ENCODE data around the gene PLCL1.
A peak's percentile ranks its signal among the peaks of the same experiment; 100 is the strongest.

PLCL1 gene

GRCh38 chr2:197857476-197858107 is 53.2 kb downstream of the PLCL1 start:
- DNase-seq (ENCODE audit: low read depth) = no peak

- no peak for DNase-seq (ENCODE audit: low read depth)
These were observed 54.3 kb downstream of the PLCL1 start for GRCh38 chr2:197858607-197859140.

DNA sequence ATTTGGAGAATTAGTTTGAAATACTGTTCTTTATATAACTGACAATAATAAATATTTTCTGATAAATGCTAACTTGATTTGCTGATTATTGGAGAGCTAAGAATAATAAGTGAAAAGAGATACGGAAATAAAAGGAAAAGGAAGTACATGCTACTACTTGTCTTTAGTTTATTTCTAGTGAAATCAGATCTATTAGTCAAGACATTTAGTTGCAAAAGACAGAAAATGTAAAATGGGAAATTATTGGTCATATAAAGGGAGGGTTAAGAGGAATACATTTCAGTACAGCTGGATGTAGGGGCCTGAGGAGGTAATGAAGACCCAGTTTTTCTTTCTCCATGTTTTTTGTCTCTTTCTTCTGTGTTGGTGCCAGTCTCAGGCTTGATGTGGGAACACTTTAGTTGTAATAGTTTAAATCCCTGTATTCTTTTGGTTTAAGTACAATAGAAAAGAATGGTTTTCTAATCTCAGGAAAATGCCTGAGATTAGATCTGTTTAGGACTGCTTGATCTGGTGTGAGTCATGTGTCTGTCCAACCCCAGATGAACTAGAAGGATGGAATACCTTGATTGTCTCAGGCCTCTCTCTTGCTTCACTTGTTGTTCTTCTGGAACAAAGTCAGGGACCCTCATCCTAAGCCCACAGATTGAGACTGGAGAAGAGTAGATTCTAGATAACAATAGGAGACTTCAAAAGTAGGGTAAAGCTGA is 58.0 kb downstream of the PLCL1 start:
- no peak for DNase-seq (ENCODE audit: low read depth)

GRCh38 chr2:197863744-197864143 is 59.4 kb downstream of the PLCL1 start:
- DNase-seq (ENCODE audit: low read depth) = no peak

DNA sequence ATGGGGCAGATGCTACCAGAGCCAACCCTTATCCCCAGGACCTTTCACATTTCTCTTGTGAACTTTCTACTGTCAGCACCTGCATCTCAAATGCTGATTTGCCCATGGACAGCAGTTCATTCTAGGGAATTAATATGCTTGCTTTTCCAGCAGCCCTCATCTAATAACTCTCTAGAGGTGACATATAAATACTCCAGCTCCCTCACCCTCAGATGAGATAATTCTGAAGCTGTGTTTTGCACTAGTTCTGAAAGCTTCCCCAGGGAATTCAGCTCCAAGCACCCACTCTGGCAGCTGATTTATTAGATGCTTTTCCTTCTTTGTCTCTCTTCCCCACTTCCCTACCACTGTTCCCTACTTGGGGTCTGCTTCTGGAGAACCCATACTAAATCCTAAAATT is 62.1 kb downstream of the PLCL1 start:
- DNase-seq (ENCODE audit: low read depth) = no peak

- no peak for DNase-seq (ENCODE audit: low read depth)
These were observed 62.6 kb downstream of the PLCL1 start for GRCh38 chr2:197867033-197867432.

GRCh38 chr2:197867624-197868023 is 63.2 kb downstream of the PLCL1 start:
- no peak for DNase-seq (ENCODE audit: low read depth)

GRCh38 chr2:197868206-197868605 is 63.8 kb downstream of the PLCL1 start:
- no peak for DNase-seq (ENCODE audit: low read depth)

GRCh38 chr2:197869041-197869440 is 64.6 kb downstream of the PLCL1 start:
- no peak for DNase-seq (ENCODE audit: low read depth)

DNA sequence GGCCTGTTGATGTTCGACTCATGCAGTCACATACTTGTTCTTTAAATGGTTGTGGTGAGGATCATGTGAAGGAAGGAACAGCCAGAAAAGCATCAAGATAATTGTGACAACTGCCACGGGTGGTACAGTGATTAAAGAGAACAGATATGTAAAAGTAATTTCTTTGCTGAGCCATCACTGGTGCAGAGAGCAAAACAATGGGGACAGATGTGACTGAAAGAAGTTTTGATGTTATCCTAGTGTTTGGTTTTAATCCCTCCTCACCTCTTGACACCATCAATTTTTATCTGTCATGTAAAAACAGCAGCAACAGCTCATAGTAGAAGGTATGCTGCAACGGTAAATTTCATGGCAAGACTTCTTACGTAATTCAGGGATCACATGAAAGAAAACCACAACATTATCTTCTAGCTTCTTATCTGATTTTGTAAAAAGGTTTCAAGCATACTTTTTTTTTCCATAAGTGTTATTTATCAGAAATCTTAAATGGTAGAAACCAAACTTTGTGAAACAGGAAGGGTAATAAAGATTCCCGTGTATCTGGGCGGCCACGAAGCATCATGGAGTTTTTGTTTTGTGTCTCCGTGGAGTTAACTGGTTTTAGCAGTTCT is 65.2 kb downstream of the PLCL1 start:
- no peak for DNase-seq (ENCODE audit: low read depth)

DNA sequence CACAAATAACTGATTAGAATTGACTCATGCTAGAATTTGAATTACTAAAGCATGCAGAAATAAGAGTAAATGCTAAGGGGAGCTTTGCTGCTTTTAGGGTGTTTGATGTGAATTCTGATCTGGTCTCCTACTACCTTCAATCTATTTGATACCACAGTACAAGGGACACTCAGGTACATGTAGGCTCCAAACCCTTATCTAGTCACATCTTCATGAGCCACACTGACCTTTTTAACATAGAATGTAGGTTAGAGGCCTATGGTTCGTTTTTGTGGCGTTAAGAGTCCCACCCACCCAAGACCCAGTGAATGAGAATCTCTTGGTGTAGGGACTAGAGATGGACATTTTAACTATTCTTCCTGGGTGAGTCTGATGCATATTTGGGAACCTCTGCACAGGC is 65.7 kb downstream of the PLCL1 start:
- DNase-seq (ENCODE audit: low read depth) = no peak

DNA sequence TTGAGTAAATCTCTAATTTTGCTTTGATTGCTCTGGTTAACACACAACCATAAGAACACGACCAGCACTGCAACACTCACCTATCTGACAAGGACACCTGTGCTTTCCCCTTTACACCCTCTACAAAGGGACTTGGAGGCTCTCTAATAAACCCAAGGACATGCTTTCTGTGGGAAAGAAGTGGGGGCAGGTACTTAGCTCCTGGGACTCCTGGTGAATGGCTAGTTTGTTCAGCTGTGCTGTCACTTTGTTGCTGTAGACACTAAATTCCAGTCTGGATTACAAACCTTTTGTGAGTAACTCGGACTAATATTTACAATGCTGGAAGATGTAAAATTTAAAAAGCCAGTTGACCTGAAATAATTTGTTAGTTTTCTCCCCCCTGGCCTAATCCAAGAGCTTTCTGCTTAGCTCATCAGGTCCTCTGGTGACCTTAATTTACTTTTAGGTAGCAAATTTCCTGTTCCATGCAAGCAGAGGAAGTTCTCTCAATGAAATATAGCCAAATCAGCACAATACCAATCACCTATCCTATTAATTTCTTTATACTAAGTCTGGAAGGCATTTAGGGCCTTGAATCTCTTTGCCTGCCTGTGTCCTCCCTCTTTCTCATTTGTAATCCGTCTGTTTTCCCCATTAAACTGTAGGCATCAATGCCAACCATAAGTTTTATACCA is 67.5 kb downstream of the PLCL1 start:
- no peak for DNase-seq (ENCODE audit: low read depth)

DNA sequence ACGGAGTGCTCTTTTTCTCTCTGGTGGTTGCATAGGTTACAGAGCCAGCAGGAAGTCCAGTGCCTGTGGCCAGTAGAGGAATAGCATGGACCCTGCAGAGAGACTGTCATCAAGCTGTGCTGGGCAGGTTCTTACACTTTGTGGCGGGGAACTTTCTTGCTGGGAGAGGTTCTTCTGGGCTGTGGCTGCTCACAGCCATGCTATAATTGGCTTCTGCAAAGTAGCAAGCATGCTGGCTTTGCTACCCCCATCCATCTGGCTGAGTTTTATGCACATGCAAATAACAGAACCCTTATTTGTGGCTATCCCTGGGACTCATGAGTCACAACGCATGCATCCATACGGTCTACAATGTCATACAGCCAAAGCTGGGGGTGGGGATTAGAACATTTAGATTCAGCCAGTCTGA is 68.9 kb downstream of the PLCL1 start:
- DNase-seq (ENCODE audit: low read depth) = peak; percentile 51

DNA sequence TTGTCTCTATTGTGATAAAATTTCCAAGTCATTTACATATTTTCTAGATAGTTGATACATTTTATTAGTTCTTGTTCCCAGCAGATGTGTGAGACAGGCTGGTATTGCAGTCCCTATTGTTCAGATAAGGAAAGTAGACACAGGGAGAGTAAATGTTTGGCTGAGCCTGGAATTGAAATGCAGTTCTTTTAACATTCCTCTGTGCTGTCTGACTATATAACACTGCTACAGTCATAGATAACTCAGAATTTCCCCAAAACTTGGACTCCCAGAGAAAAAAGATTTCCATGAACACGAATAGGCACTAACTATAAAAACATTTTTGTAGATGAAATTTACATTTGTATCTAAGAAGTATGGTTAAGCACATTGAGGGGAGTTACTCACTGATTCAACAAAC is 71.4 kb downstream of the PLCL1 start:
- no peak for DNase-seq (ENCODE audit: low read depth)

DNA sequence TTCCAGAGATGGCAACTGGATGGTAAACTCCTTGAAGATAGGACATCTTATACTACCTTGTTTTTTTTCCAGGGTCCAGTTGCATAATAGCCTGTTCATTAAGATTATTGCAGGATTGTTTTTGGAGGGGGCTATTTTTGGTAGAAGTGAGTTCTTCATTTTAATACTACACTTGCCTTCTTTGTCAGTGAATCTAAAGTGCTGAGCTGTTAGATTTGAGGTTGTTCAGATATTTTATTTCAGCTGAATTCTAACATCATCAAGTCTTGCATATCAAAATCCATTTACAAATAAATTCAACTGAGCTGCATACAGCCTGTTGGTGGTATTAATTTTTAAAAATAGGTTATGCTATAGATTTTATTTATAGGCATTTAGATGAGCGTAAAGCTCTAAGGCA is 72.1 kb downstream of the PLCL1 start:
- no peak for DNase-seq (ENCODE audit: low read depth)

DNA sequence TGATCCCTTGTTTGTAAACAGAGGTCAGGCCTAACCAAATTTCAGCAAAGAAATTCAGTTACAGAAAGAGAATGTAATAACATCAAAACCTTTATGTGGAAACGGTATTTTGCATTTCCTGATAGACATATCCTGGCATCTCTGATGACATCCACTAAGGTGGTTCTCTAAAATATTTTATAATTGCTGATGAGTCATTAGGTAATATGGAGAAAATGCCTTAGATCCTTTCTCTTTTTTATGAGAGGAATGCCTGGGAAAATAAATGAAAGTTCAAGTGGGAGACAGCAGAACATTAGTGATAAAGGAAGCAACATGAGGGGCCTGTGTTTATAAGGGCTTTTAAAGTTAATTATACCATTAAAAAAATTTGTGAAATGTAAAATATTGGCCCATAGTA is 72.6 kb downstream of the PLCL1 start:
- no peak for DNase-seq (ENCODE audit: low read depth)

- no peak for DNase-seq (ENCODE audit: low read depth)
These were observed 74.4 kb downstream of the PLCL1 start for GRCh38 chr2:197878792-197879191.

DNA sequence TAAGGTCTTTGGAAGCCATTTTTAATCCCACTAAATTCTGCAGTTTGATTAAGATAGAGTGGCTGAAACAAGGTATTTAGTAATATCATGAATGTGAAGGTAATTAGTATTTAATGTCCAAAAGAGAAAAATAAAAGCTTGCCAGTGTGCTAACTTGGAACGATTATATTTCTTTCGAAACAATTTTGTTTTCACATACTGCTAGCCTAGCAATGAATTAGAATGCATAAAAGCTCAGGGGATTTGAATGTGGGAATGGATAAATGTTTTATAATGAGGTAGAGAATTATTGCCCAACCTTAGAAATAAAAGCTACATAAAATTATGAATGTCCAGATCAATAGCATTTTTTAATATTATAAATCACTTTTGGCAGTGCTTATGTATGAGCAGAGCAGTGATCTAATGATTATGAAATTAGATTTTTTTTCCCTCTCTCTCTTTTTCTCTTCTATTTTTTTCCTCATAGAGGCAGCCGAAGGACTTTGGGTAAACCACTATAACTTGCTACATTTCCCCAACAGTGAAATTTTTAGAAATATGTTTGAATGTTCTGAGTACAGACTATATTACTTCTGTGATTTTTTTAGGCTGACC is 75.5 kb downstream of the PLCL1 start:
- no peak for DNase-seq (ENCODE audit: low read depth)

GRCh38 chr2:197883354-197884032 is 79.1 kb downstream of the PLCL1 start:
- DNase-seq (ENCODE audit: low read depth) = no peak

DNA sequence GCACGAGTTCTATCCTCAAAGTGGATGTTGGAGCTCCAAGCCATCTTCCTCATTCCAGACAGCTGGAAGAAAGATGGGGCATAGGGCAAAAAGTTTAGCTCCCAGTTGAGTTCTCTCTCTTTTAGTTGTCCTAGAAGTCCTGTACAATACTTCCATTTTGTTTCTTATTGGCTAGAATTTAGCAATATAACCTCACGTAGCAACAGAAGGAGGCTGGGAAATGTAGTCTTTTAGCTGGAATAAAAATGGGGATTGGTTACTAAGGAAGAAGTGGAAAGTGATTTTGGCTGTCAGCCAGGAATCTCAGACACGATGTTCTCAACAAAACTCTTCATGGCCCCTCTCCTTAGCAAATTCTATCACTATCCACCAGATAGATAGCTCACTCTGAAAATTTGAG is 79.9 kb downstream of the PLCL1 start:
- DNase-seq (ENCODE audit: low read depth) = no peak

- no peak for DNase-seq (ENCODE audit: low read depth)
These were observed 80.7 kb downstream of the PLCL1 start for GRCh38 chr2:197885126-197885525.

- DNase-seq (ENCODE audit: low read depth) = no peak
These were observed 81.2 kb downstream of the PLCL1 start for GRCh38 chr2:197885587-197885986.

Data from HS-27A (cell line).